Body of pancreas (tissue), 4 donors: ENCODE measurements around the gene ALDH3B2.
"Not testable (repeated sequence)": the region's sequence is repeated elsewhere in the genome, so short reads cannot be mapped to it uniquely, and the experiment has no call there.

Source experiments
- CTCF ChIP-seq, 7 experiments: fragments of 450-650 bp in 4 of 7; fragments of 200-600 bp in 3 of 7; sonication (generic) in 3 of 7; IDR thresholded peaks; one replicate each; pipeline ENCODE4 v1.5.1; 2016 to 2019; ENCODE audit warnings: antibody characterized with exemption in 7 of 7
- POLR2A ChIP-seq, 3 donors: fragments of 450-650 bp; IDR thresholded peaks; one replicate each; pipeline ENCODE4 v1.6.1; 2016; ENCODE audit warnings: antibody characterized with exemption in 3 of 3, mild to moderate bottlenecking in 2 of 3

GRCh38 chr11:67620621-67621020 is 53.8 kb downstream of the ALDH3B2 start:
- not testable (repeated sequence) for TF ChIP-seq CTCF, POLR2A (IDR thresholded peaks at IDR 0.05)
